GM12878 (cell line): ENCODE results near the gene SNX10. TPM values are rescaled to one million over a fixed set of nuclear protein-coding genes. Genes with fewer than 3 reads are reported as not detected.

Experiments used
- ATAC-seq: fragments of 200-7000 bp; cut with Tn5 transposase; 3 replicates; pipeline ENCODE4 v1.9.1; 2020; ENCODE audit warnings: mild to moderate bottlenecking, moderate library complexity
- BruUV-seq: library from RNA; stranded (reverse); fragments of 400-500 nt; replicated peaks from 2 replicates; lab custom pipeline; 2021; lab: Mats Ljungman, UMichigan
- CTCF ChIA-PET: fragments of 300-600 bp; sonication (Branson Sonifier 250); formaldehyde crosslinking; extraction: SDS; loops from one replicate; lab custom pipeline; 2021; ENCODE audit warnings: inconsistent platforms; lab: Yijun Ruan, JAX
- POLR2A ChIA-PET: fragments of 350-600 bp; formaldehyde crosslinking; extraction: SDS; loops from one replicate; lab custom pipeline; 2021; ENCODE audit warnings: inconsistent platforms; lab: Charles Lee
- RAD21 ChIA-PET: fragments of 300-600 bp; sonication (Branson Sonifier 250); formaldehyde crosslinking; loops from one replicate; lab custom pipeline; 2023; ENCODE audit warnings: antibody characterized with exemption; ENCODE audit not compliant: unreplicated experiment; lab: Charles Lee
- SMC1A ChIA-PET: fragments of 300-600 bp; sonication (Branson Sonifier 250); formaldehyde crosslinking; loops from one replicate; lab custom pipeline; 2023; ENCODE audit not compliant: unreplicated experiment, uncharacterized antibody; lab: Charles Lee
- DNase-seq: peaks from one replicate; pipeline ENCODE4 v3.0.0-alpha.2; 2011; ENCODE audit warnings: low read depth, low spot score
- FAIRE-seq: peaks from 3 replicates; lab custom pipeline; 2011; peaks lifted over from hg19 to GRCh38; lab: Jason Lieb, UNC
- H2AFZ ChIP-seq: 2 replicates; pipeline ENCODE4 v1.6.0; 2011; ENCODE audit warnings: low read depth, low read length, control low read depth; ENCODE audit not compliant: control insufficient read depth
- H3K27ac ChIP-seq: 2 replicates; pipeline ENCODE4 v1.5.1; 2011; ENCODE audit warnings: control low read depth; ENCODE audit not compliant: control insufficient read depth, insufficient read depth
- H3K27me3 ChIP-seq, 2 experiments: replicated peaks in 1 of 2; 2 replicates each; pipeline versions ENCODE4 v1.6.0 to v1.6.1; 2011; ENCODE audit warnings: low read length in 1 of 2; ENCODE audit not compliant: control insufficient read depth in 2 of 2, insufficient read depth in 2 of 2
- H3K36me3 ChIP-seq, 2 experiments: 2 replicates each; pipeline ENCODE4 v1.5.1; 2011; ENCODE audit warnings: low read length in 1 of 2; ENCODE audit not compliant: control insufficient read depth in 2 of 2, insufficient read depth in 2 of 2
- H3K4me1 ChIP-seq: 2 replicates; pipeline ENCODE4 v1.6.1; 2011; ENCODE audit warnings: mild to moderate bottlenecking, low read length, moderate library complexity, mixed read lengths; ENCODE audit not compliant: control insufficient read depth, insufficient read depth
- H3K4me2 ChIP-seq: 2 replicates; pipeline ENCODE4 v1.6.0; 2011; ENCODE audit warnings: control low read depth; ENCODE audit not compliant: control insufficient read depth, insufficient read depth
- H3K4me3 ChIP-seq: fragments of 200-600 bp; sonication (generic); 2 replicates; pipeline ENCODE4 v1.5.1; 2016
- H3K79me2 ChIP-seq: 2 replicates; pipeline ENCODE4 v1.6.0; 2011; ENCODE audit warnings: low read length; ENCODE audit not compliant: control insufficient read depth, insufficient read depth
- H3K9ac ChIP-seq: 2 replicates; pipeline ENCODE4 v1.8.0; 2011; ENCODE audit warnings: low read length, control low read depth, mixed read lengths; ENCODE audit not compliant: control insufficient read depth, insufficient read depth
- H3K9me3 ChIP-seq: replicated peaks from 3 replicates; pipeline ENCODE4 v1.5.1; 2011; ENCODE audit warnings: mild to moderate bottlenecking, low read length; ENCODE audit not compliant: control insufficient read depth, insufficient read depth
- H4K20me1 ChIP-seq: 2 replicates; pipeline ENCODE4 v1.6.0; 2011; ENCODE audit not compliant: control insufficient read depth, insufficient read depth
- BCL11A ChIP-seq: IDR thresholded peaks from 2 replicates; pipeline ENCODE4 v1.6.1; 2011; ENCODE audit warnings: low read depth, low read length
- BRCA1 ChIP-seq: IDR thresholded peaks from 2 replicates; pipeline ENCODE4 v1.6.1; 2011; ENCODE audit warnings: low read depth, low read length, improper control_type of control experiment
- JUNB ChIP-seq: IDR thresholded peaks from 2 replicates; pipeline ENCODE4 v1.6.1; 2016; ENCODE audit warnings: antibody characterized with exemption, mild to moderate bottlenecking
- NBN ChIP-seq: fragments of 450-650 bp; IDR thresholded peaks from 2 replicates; pipeline ENCODE4 v1.6.1; 2016
- NFXL1 ChIP-seq: fragments of 450-650 bp; IDR thresholded peaks from 2 replicates; pipeline ENCODE4 v1.6.1; 2017; ENCODE audit warnings: antibody characterized with exemption, mild to moderate bottlenecking, borderline replicate concordance
- RELA ChIP-seq: fragments of 450-650 bp; IDR thresholded peaks from 2 replicates; pipeline ENCODE4 v1.8.0; 2014; ENCODE audit warnings: borderline replicate concordance; ENCODE audit not compliant: partially characterized antibody
- SMAD5 ChIP-seq: IDR thresholded peaks from 2 replicates; pipeline ENCODE4 v1.6.1; 2016; ENCODE audit warnings: antibody characterized with exemption, low read depth
- SP1 ChIP-seq: IDR thresholded peaks from one replicate; pipeline ENCODE4 v1.6.1; 2011; ENCODE audit warnings: low read depth, low read length
- STAT1 ChIP-seq: fragments of 450-650 bp; conservative IDR thresholded peaks from 2 replicates; pipeline ENCODE4 v1.6.1; 2014; ENCODE audit warnings: antibody characterized with exemption, mild to moderate bottlenecking
- TCF12 ChIP-seq: IDR thresholded peaks from 2 replicates; pipeline ENCODE4 v1.6.1; 2011; ENCODE audit warnings: low read depth, mild to moderate bottlenecking, low read length
- WRNIP1 ChIP-seq: IDR thresholded peaks from 2 replicates; pipeline ENCODE4 v1.6.1; 2011; ENCODE audit warnings: low read depth, low read length, improper control_type of control experiment, borderline replicate concordance
- WGBS: methylation state at CpG from one replicate; pipeline ENCODE4 v1.1.6; 2016; ENCODE audit warnings: low lambda C conversion rate; ENCODE audit not compliant: insufficient replicate concordance, insufficient coverage; ENCODE audit errors: missing lambda C conversion rate; 5-methylcytosine and 5-hydroxymethylcytosine counted together
- in situ Hi-C: fragments of 300-500 bp; cut with MboI; formaldehyde crosslinking; loops from 9 replicates; pipeline ENCODE4 v1.14.3; 2018; ENCODE audit warnings: mixed read lengths
- intact Hi-C: fragments of 100-400 bp; cut with micrococcal nuclease; formaldehyde crosslinking; loops from one replicate; pipeline ENCODE4 v1.14.2; 2022; ENCODE audit not compliant: unreplicated experiment
- polyA plus RNA-seq, 11 experiments: library from polyadenylated mRNA; depleted of rRNA in 4 of 11; unstranded in 6 of 11; stranded (reverse) in 5 of 11; fragments of >200 nt; fragmentation: Nextera tagmentation in 4 of 11; fragmentation: Illumina TruSeq in 1 of 11; extraction: Ambion mirVana in 4 of 11; extraction: Trizol in 1 of 11; gene quantifications; 1 replicate in 1 of 11; 2 replicates in 10 of 11; pipeline versions ENCODE4 v1.2.1 to v1.2.3, GENCODE V29; 2011 to 2016; ENCODE audit warnings: inconsistent platforms in 2 of 11, missing spikeins in 2 of 11, low read depth in 1 of 11
- total RNA-seq, 4 experiments: library from RNA; depleted of rRNA in 3 of 4; stranded (reverse); fragments of >200 nt in 3 of 4; fragmentation: Illumina TruSeq in 1 of 4; extraction: Trizol in 1 of 4; gene quantifications; 2 replicates each; pipeline versions ENCODE4 v1.2.1 to v1.2.3, GENCODE V29; 2013 to 2021
- TF ChIP-seq, protein P1 (sequence below): fragments of 150-350 bp; IDR thresholded peaks from 2 replicates; pipeline ENCODE4 v1.6.1; 2016; ENCODE audit warnings: low read depth, low read length
- TF ChIP-seq, protein P2 (sequence below): IDR thresholded peaks from 2 replicates; pipeline ENCODE4 v1.6.1; 2011; ENCODE audit warnings: borderline replicate concordance, low read depth, mild to moderate bottlenecking, moderate library complexity, mixed read lengths, low read length; ENCODE audit not compliant: insufficient read depth; ENCODE audit errors: extremely low read length
- TF ChIP-seq, protein P3 (sequence below): fragments of 450-650 bp; IDR thresholded peaks from 2 replicates; pipeline ENCODE4 v1.6.1; 2018; ENCODE audit warnings: mild to moderate bottlenecking, low read depth, moderate library complexity; ENCODE audit not compliant: partially characterized antibody
- TF ChIP-seq, protein P4 (sequence below): IDR thresholded peaks from 2 replicates; pipeline ENCODE4 v1.6.1; 2012; ENCODE audit warnings: low read length, inconsistent platforms

The SNX10 gene
- total and polyA plus RNA-seq, 10 of the 15 experiments (the other 5 are each of a cell fraction or from before 2014, with no cell fraction given), result 22.0 to 56.2 (median 30.1) TPM

DNA sequence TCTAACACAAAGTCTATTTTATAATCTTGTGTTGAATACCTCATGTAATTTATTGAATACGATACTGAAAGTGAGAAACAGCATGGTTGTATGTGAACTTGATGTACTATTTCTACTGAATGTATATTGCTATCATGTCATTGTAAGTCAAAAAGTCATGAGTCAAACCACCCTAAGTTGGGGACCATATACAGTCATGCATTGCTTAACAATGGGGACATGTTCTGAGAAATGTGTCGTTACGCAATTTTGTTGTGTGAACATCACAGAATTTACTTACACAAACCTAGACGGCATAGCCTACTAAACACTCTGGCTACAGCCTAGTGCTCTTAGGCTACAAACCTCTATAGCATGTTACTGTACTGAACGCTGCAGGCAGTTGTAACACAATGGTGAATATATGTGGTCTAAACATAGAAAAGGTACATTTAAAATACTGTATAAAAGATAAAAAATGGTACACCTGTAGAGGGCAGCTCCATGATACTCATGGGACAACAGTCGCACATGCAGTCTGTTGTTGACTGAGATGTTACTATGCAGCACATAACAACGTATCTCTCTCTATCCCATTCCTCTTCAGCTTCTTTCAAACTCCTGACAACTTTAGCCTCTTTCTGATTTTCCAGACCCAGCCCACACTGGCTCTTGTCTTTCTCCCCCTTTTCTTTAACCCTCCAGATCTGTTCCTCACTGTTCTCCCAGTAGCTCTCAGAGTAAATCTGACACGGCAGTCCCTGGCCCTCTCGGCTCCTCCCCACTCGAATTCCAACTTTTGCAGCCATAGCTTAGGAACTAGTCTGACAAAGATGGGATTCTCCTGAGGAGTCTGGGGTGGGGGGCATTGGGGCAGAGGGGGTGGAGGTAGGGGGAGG lies 90.1 kb downstream of the SNX10 start:
- H3K9ac ChIP-seq, result no peak overlapping the region
- H2AFZ ChIP-seq, result no peak overlapping the region
- H3K4me2 ChIP-seq, result no peak overlapping the region
- in situ Hi-C loops, result no loop called here
- intact Hi-C loops, result no loop called here
- H3K9me3 ChIP-seq, result no peaks in the 10 kb centered on the region
- no peaks in the 10 kb centered on the region for H4K20me1 ChIP-seq
- ATAC-seq, result no peak
- FAIRE-seq, result no peak
- no TSS peak for BruUV-seq
- no peaks in the 10 kb centered on the region for H3K79me2 ChIP-seq
- POLR2A ChIA-PET, result no interaction called here
- WGBS, result 81% methylated on average over 10 of the region's 10 CpGs
- RAD21 ChIA-PET, result interaction anchor here (0.6 to 1.1 kb wide), 2 partner anchors 15 to 161 kb away, joined by 3 to 4 read pairs; no protein-coding TSS in a partner anchor
- CTCF ChIA-PET, result interaction anchor here (0.6 to 2.5 kb wide), 5 partner anchors 10 to 271 kb away, joined by 3 to 14 read pairs (median 3); no protein-coding TSS in a partner anchor
- SMC1A ChIA-PET, result interaction anchor here (1.9 kb wide), 1 partner anchor 12 kb away, joined by 4 read pairs; no protein-coding TSS in a partner anchor
- no peak overlapping the region for H3K4me3 ChIP-seq
- DNase-seq, result no peak
- H3K27me3 ChIP-seq, result no peaks in the 10 kb centered on the region; a peak in 1 of 4 replicates
- H3K36me3 ChIP-seq, result no peaks in the 10 kb centered on the region
- H3K27ac ChIP-seq, result no peak overlapping the region
- H3K4me1 ChIP-seq, result peaks cover 3% of the 10 kb centered on the region; the same call in 1 of the 2 replicates
- no peak for TF ChIP-seq STAT1
- no peak for TF ChIP-seq NBN
- no peak for TF ChIP-seq TCF12
- no peak for TF ChIP-seq WRNIP1
- TF ChIP-seq JUNB, result no peak
- no peak for TF ChIP-seq BCL11A
- no peak for TF ChIP-seq NFXL1
- no peak for TF ChIP-seq BRCA1
- TF ChIP-seq, protein P1, sequence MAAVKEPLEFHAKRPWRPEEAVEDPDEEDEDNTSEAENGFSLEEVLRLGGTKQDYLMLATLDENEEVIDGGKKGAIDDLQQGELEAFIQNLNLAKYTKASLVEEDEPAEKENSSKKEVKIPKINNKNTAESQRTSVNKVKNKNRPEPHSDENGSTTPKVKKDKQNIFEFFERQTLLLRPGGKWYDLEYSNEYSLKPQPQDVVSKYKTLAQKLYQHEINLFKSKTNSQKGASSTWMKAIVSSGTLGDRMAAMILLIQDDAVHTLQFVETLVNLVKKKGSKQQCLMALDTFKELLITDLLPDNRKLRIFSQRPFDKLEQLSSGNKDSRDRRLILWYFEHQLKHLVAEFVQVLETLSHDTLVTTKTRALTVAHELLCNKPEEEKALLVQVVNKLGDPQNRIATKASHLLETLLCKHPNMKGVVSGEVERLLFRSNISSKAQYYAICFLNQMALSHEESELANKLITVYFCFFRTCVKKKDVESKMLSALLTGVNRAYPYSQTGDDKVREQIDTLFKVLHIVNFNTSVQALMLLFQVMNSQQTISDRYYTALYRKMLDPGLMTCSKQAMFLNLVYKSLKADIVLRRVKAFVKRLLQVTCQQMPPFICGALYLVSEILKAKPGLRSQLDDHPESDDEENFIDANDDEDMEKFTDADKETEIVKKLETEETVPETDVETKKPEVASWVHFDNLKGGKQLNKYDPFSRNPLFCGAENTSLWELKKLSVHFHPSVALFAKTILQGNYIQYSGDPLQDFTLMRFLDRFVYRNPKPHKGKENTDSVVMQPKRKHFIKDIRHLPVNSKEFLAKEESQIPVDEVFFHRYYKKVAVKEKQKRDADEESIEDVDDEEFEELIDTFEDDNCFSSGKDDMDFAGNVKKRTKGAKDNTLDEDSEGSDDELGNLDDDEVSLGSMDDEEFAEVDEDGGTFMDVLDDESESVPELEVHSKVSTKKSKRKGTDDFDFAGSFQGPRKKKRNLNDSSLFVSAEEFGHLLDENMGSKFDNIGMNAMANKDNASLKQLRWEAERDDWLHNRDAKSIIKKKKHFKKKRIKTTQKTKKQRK, result no peak
- TF ChIP-seq SMAD5, result no peak
- TF ChIP-seq, protein P2, sequence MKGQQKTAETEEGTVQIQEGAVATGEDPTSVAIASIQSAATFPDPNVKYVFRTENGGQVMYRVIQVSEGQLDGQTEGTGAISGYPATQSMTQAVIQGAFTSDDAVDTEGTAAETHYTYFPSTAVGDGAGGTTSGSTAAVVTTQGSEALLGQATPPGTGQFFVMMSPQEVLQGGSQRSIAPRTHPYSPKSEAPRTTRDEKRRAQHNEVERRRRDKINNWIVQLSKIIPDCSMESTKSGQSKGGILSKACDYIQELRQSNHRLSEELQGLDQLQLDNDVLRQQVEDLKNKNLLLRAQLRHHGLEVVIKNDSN, result no peak
- TF ChIP-seq, protein P3, sequence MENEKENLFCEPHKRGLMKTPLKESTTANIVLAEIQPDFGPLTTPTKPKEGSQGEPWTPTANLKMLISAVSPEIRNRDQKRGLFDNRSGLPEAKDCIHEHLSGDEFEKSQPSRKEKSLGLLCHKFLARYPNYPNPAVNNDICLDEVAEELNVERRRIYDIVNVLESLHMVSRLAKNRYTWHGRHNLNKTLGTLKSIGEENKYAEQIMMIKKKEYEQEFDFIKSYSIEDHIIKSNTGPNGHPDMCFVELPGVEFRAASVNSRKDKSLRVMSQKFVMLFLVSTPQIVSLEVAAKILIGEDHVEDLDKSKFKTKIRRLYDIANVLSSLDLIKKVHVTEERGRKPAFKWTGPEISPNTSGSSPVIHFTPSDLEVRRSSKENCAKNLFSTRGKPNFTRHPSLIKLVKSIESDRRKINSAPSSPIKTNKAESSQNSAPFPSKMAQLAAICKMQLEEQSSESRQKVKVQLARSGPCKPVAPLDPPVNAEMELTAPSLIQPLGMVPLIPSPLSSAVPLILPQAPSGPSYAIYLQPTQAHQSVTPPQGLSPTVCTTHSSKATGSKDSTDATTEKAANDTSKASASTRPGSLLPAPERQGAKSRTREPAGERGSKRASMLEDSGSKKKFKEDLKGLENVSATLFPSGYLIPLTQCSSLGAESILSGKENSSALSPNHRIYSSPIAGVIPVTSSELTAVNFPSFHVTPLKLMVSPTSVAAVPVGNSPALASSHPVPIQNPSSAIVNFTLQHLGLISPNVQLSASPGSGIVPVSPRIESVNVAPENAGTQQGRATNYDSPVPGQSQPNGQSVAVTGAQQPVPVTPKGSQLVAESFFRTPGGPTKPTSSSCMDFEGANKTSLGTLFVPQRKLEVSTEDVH, result no peak
- TF ChIP-seq, protein P4, sequence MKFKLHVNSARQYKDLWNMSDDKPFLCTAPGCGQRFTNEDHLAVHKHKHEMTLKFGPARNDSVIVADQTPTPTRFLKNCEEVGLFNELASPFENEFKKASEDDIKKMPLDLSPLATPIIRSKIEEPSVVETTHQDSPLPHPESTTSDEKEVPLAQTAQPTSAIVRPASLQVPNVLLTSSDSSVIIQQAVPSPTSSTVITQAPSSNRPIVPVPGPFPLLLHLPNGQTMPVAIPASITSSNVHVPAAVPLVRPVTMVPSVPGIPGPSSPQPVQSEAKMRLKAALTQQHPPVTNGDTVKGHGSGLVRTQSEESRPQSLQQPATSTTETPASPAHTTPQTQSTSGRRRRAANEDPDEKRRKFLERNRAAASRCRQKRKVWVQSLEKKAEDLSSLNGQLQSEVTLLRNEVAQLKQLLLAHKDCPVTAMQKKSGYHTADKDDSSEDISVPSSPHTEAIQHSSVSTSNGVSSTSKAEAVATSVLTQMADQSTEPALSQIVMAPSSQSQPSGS, result no peak
- no peak for TF ChIP-seq RELA
- no peak for TF ChIP-seq SP1
